HCT116 (cell line): Measurements from ENCODE around the gene YIPF4.

Source experiments
- ELF1 ChIP-seq: IDR thresholded peaks from 2 replicates; pipeline ENCODE4 v1.6.1; 2012; ENCODE audit warnings: low read depth, borderline replicate concordance
- RAD21 ChIP-seq: IDR thresholded peaks from 2 replicates; pipeline ENCODE4 v1.6.1; 2012; ENCODE audit warnings: low read depth, mild to moderate bottlenecking
- TF ChIP-seq, protein P1 (sequence below), 3 experiments: fragments of 200-600 bp in 1 of 3; sonication (generic) in 1 of 3; IDR thresholded peaks in 2 of 3; conservative IDR thresholded peaks in 1 of 3; 2 replicates each; pipeline ENCODE4 v1.5.1; 2012 to 2017; ENCODE audit warnings: low read depth in 2 of 3, low read length in 2 of 3, antibody characterized with exemption in 1 of 3, borderline replicate concordance in 1 of 3, control low read depth in 1 of 3, mild to moderate bottlenecking in 1 of 3, mixed read lengths in 1 of 3, mixed run types in 1 of 3, moderate library complexity in 1 of 3; ENCODE audit not compliant: insufficient read depth in 1 of 3

DNA sequence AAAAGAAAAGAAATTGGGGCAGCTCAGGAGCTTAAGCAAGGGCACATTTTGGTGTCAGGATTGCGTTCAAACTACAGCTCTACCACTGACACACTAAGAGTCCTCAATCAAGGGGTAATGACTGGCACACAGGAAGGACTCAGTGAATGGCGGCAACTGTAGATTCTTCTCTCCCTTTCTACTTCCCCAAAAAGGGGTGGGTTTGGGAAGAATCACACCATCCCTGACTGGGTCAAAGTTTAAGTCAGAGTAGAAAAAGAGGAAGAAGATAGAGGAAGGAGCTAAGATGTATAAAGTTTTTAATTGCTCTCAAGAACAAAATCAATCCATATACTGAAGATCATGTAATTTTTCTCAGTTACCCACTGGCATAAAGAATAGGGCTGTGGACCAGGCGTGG lies 15.6 kb upstream of the YIPF4 start:
- TF ChIP-seq RAD21 (no peak), ELF1 (no peak)
- TF ChIP-seq, protein P1, sequence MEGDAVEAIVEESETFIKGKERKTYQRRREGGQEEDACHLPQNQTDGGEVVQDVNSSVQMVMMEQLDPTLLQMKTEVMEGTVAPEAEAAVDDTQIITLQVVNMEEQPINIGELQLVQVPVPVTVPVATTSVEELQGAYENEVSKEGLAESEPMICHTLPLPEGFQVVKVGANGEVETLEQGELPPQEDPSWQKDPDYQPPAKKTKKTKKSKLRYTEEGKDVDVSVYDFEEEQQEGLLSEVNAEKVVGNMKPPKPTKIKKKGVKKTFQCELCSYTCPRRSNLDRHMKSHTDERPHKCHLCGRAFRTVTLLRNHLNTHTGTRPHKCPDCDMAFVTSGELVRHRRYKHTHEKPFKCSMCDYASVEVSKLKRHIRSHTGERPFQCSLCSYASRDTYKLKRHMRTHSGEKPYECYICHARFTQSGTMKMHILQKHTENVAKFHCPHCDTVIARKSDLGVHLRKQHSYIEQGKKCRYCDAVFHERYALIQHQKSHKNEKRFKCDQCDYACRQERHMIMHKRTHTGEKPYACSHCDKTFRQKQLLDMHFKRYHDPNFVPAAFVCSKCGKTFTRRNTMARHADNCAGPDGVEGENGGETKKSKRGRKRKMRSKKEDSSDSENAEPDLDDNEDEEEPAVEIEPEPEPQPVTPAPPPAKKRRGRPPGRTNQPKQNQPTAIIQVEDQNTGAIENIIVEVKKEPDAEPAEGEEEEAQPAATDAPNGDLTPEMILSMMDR (IDR thresholded peaks at IDR 0.05 in 2 of 3, conservative IDR thresholded peaks at IDR 0.05 in 1 of 3; ENCODE audit: borderline replicate concordance in 1 of 3, insufficient read depth in 1 of 3, low read depth in 2 of 3, low read length in 2 of 3) = no peak
